Thoracic aorta (tissue), 2 donors: ENCODE results near the gene ABCB11. TPM values are rescaled to one million over a fixed set of nuclear protein-coding genes. Genes with fewer than 3 reads are reported as not detected.

Experiments
- ATAC-seq: fragments of 150-250 bp; one replicate; pipeline ENCODE4 v1.8.0; 2017; ENCODE audit warnings: low read depth; ENCODE audit not compliant: insufficient number of reproducible peaks, low FRiP score
- DNase-seq: peaks from one replicate; pipeline ENCODE4 v3.0.0-alpha.2; 2020; ENCODE audit warnings: low spot score
- H3K27ac ChIP-seq, 2 donors: fragments of 200-600 bp; sonication (generic); 1 replicate in 1 of 2; 2 replicates in 1 of 2; pipeline ENCODE4 v1.5.1; 2016; ENCODE audit warnings: mild to moderate bottlenecking in 2 of 2, moderate library complexity in 2 of 2
- H3K27me3 ChIP-seq: fragments of 200-600 bp; sonication (generic); replicated peaks from 2 replicates; pipeline ENCODE4 v1.6.0; 2016; ENCODE audit warnings: mild to moderate bottlenecking; ENCODE audit not compliant: insufficient read depth
- H3K36me3 ChIP-seq: fragments of 200-600 bp; sonication (generic); one replicate; pipeline ENCODE4 v1.5.1; 2016
- H3K4me1 ChIP-seq, 2 donors: fragments of 200-600 bp; sonication (generic); 1 replicate in 1 of 2; 2 replicates in 1 of 2; pipeline versions ENCODE4 v1.5.1 to v1.6.0; 2016; ENCODE audit warnings: low read depth in 2 of 2, mild to moderate bottlenecking in 1 of 2; ENCODE audit not compliant: control insufficient read depth in 1 of 2
- H3K4me3 ChIP-seq: fragments of 200-600 bp; sonication (generic); 2 replicates; pipeline ENCODE4 v1.5.1; 2016; ENCODE audit warnings: mild to moderate bottlenecking
- H3K9me3 ChIP-seq: fragments of 200-600 bp; sonication (generic); 2 replicates; pipeline ENCODE4 v1.5.1; 2016
- CTCF ChIP-seq: fragments of 200-600 bp; sonication (generic); IDR thresholded peaks from one replicate; pipeline ENCODE4 v1.5.1; 2019; ENCODE audit warnings: antibody characterized with exemption
- total RNA-seq, 2 donors: library from RNA; depleted of rRNA; stranded (reverse); fragments of >200 nt; gene quantifications; one replicate each; pipeline versions ENCODE4 v1.1.0 to v1.2.3, GENCODE V29; 2016

Gene ABCB11
- total RNA-seq, 2 donors from 2014 or later = not detected

GRCh38 chr2:168986398-168986943, 44.7 kb downstream of the ABCB11 start:
- no peak for TF ChIP-seq CTCF
- Histone ChIP-seq H3K4me1 (no peaks in the 10 kb centered on the region), H3K36me3 (no peaks in the 10 kb centered on the region), H3K4me3 (no peak overlapping the region), H3K9me3 (no peaks in the 10 kb centered on the region), H3K27ac (no peak overlapping the region), H3K27me3 (no peaks in the 10 kb centered on the region)
- ATAC-seq = no peak
- DNase-seq = no peak

- no peak overlapping the region for H3K4me3 ChIP-seq
- no peak for TF ChIP-seq CTCF
- no peak overlapping the region for H3K27ac ChIP-seq
- ATAC-seq (no peak), DNase-seq (no peak)
- no peaks in the 10 kb centered on the region for H3K9me3 ChIP-seq
- no peaks in the 10 kb centered on the region for H3K27me3 ChIP-seq
- H3K36me3 ChIP-seq = no peaks in the 10 kb centered on the region
- H3K4me1 ChIP-seq = no peaks in the 10 kb centered on the region
These were observed 49.5 kb downstream of the ABCB11 start for GRCh38 chr2:168981651-168982050.

- no peak for DNase-seq
- no peak for ATAC-seq
- H3K27me3 ChIP-seq = no peaks in the 10 kb centered on the region
- no peaks in the 10 kb centered on the region for H3K9me3 ChIP-seq
- no peaks in the 10 kb centered on the region for H3K36me3 ChIP-seq
- H3K27ac ChIP-seq = no peak overlapping the region
- TF ChIP-seq CTCF = no peak
- H3K4me3 ChIP-seq = no peak overlapping the region
- H3K4me1 ChIP-seq = no peaks in the 10 kb centered on the region
These were observed 52.7 kb downstream of the ABCB11 start for GRCh38 chr2:168978461-168978861.

GRCh38 chr2:168977608-168978007, 53.5 kb downstream of the ABCB11 start:
- no peak for ATAC-seq
- no peaks in the 10 kb centered on the region for H3K36me3 ChIP-seq
- TF ChIP-seq CTCF = no peak
- DNase-seq = no peak
- no peak overlapping the region for H3K27ac ChIP-seq
- no peaks in the 10 kb centered on the region for H3K4me1 ChIP-seq
- H3K27me3 ChIP-seq = no peaks in the 10 kb centered on the region
- H3K9me3 ChIP-seq = no peaks in the 10 kb centered on the region
- H3K4me3 ChIP-seq = no peak overlapping the region

- Histone ChIP-seq H3K4me1 (no peaks in the 10 kb centered on the region), H3K9me3 (no peaks in the 10 kb centered on the region), H3K4me3 (no peak overlapping the region), H3K36me3 (no peaks in the 10 kb centered on the region), H3K27ac (no peak overlapping the region), H3K27me3 (no peaks in the 10 kb centered on the region)
- TF ChIP-seq CTCF = no peak
- ATAC-seq (no peak), DNase-seq (no peak)
These were observed 55.0 kb downstream of the ABCB11 start for GRCh38 chr2:168976034-168976654.
